Measurements from ENCODE around the gene RALGAPA2. TPM values are rescaled to one million over a fixed set of nuclear protein-coding genes. Genes with fewer than 3 reads are reported as not detected.

RALGAPA2 gene
- total and polyA plus RNA-seq, 2 experiments from 2014 or later: 13.1 to 43.4 TPM

- no peak for ATAC-seq
- H3K4me3 Mint-ChIP-seq: no peak overlapping the region
- TF ChIP-seq STAT1 (IDR thresholded peaks at IDR 0.05; ENCODE audit: unreplicated experiment): no peak
- no peak for TF ChIP-seq ETS1 (IDR thresholded peaks at IDR 0.05)
- no peak for TF ChIP-seq REST (IDR thresholded peaks at IDR 0.05; ENCODE audit: unreplicated experiment)
- TF ChIP-seq EZH2phosphoT487 (IDR thresholded peaks at IDR 0.05; ENCODE audit: unreplicated experiment): no peak
- TF ChIP-seq ZNF331 (CRISPR knock-in tag; IDR thresholded peaks at IDR 0.05; ENCODE audit: low read depth): no peak
- no peak for TF ChIP-seq ZNF462 (CRISPR knock-in tag; IDR thresholded peaks at IDR 0.05)
- no peak for TF ChIP-seq EZH2 (IDR thresholded peaks at IDR 0.05; ENCODE audit: low read depth, unreplicated experiment)
- TF ChIP-seq CREB1 (CRISPR knock-in tag; IDR thresholded peaks at IDR 0.05; ENCODE audit: low read depth): no peak
- no peak for TF ChIP-seq CTCF (conservative IDR thresholded peaks at IDR 0.05; ENCODE audit: low read depth in 2 of 2)
- no peak for TF ChIP-seq JUNB (IDR thresholded peaks at IDR 0.05; ENCODE audit: unreplicated experiment)
- no peak for TF ChIP-seq NANOG (IDR thresholded peaks at IDR 0.05; ENCODE audit: borderline replicate concordance)
- TF ChIP-seq POLR2AphosphoS5 (IDR thresholded peaks at IDR 0.05; ENCODE audit: low read depth): no peak
- TF ChIP-seq ZNF114 (CRISPR knock-in tag; IDR thresholded peaks at IDR 0.05): no peak
- H3K4me1 Mint-ChIP-seq: peaks cover 21% of the 10 kb centered on the region
- no peaks in the 10 kb centered on the region for H3K4me1 ChIP-seq (ENCODE audit: insufficient read depth)
- H3F3A ChIP-seq (replicated peaks; ENCODE audit: low read depth): no peaks in the 10 kb centered on the region
- H3K36me3 Mint-ChIP-seq (ENCODE audit: low read depth): no peaks in the 10 kb centered on the region
- no peaks in the 10 kb centered on the region for H3K36me3 ChIP-seq (ENCODE audit: insufficient read depth)
- no peak overlapping the region for H2AFZ ChIP-seq
- H3K27me3 ChIP-seq (ENCODE audit: insufficient read depth): no peaks in the 10 kb centered on the region
- H3K4me3 ChIP-seq: no peak overlapping the region
- no peaks in the 10 kb centered on the region; the same call in 2 of the 3 replicates for H3K9me3 Mint-ChIP-seq
- no peak for DNase-seq (ENCODE audit: low spot score)
- no peak overlapping the region for H3K4me2 ChIP-seq
- no peaks in the 10 kb centered on the region for H3K79me2 ChIP-seq (replicated peaks; ENCODE audit: insufficient read depth)
- H4K20me1 ChIP-seq (replicated peaks; ENCODE audit: insufficient read depth): no peaks in the 10 kb centered on the region
- peaks cover 11% of the 10 kb centered on the region for H3K27me3 Mint-ChIP-seq (ENCODE audit: insufficient read depth, low read depth, poor library complexity)
- no peaks in the 10 kb centered on the region for H3K9me2 ChIP-seq (ENCODE audit: insufficient read depth)
- H3K27ac ChIP-seq (ENCODE audit: low read depth): no peak overlapping the region
- H3K27ac Mint-ChIP-seq: no peak overlapping the region
Observed at GRCh38 chr20:20398123-20398522, 314.3 kb downstream of the RALGAPA2 start.
